ENCODE results near the gene PDE8A. TPM values are rescaled to one million over a fixed set of nuclear protein-coding genes. Genes with fewer than 3 reads are reported as not detected.

PDE8A gene
- total and polyA plus RNA-seq, 2 experiments from 2014 or later: 15.3 to 26.0 TPM

DNA sequence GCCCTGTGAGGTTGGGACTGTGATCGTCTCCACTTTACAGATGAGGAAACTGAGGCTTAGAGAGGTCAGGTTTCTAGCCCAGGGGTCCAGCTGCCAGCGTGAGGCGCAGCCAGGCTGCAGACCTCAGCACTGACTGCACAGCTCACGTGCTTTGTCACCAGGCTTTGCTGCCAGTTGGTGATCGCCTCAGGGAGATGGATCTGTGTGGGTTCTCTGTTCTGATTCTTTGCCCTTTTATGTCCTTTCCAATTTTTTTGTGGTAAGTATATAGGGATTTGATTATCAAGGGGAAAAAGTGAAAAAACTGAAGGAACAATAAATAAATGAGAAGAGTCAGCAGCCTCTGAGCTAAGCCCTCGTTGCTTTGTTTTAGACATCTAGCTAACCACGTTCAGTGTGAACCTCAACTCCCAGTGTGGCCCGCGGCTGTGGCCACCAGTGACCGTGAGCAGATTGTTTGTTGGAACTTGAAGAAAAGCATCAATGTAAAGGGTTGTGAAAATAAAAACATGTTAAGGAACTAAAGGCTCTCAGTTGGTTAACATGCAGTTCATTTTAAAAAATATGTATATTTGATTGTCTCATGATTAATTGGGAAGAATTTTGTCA, 117.6 kb downstream of the PDE8A start:
- H3K27me3 ChIP-seq: no peaks in the 10 kb centered on the region
- H3K9me3 ChIP-seq (ENCODE audit: low read depth): no peaks in the 10 kb centered on the region
- 89% methylated on average over 10 of the region's 10 CpGs for WGBS (ENCODE audit: low lambda C conversion rate, missing lambda C conversion rate)
- no peak overlapping the region for H3K4me2 ChIP-seq
- TF ChIP-seq, protein P1, sequence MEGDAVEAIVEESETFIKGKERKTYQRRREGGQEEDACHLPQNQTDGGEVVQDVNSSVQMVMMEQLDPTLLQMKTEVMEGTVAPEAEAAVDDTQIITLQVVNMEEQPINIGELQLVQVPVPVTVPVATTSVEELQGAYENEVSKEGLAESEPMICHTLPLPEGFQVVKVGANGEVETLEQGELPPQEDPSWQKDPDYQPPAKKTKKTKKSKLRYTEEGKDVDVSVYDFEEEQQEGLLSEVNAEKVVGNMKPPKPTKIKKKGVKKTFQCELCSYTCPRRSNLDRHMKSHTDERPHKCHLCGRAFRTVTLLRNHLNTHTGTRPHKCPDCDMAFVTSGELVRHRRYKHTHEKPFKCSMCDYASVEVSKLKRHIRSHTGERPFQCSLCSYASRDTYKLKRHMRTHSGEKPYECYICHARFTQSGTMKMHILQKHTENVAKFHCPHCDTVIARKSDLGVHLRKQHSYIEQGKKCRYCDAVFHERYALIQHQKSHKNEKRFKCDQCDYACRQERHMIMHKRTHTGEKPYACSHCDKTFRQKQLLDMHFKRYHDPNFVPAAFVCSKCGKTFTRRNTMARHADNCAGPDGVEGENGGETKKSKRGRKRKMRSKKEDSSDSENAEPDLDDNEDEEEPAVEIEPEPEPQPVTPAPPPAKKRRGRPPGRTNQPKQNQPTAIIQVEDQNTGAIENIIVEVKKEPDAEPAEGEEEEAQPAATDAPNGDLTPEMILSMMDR (IDR thresholded peaks at IDR 0.05; ENCODE audit: poor library complexity): no peak
- TF ChIP-seq EZH2phosphoT487 (IDR thresholded peaks at IDR 0.05; ENCODE audit: low read depth, severe bottlenecking, unreplicated experiment) (no peak), EZH2 (IDR thresholded peaks at IDR 0.05; ENCODE audit: borderline replicate concordance) (no peak)
- no peak overlapping the region for H3K4me3 ChIP-seq
- no peak overlapping the region for H2AFZ ChIP-seq
- H3K79me2 ChIP-seq: no peaks in the 10 kb centered on the region
- no peak overlapping the region for H3K27ac ChIP-seq
- H3K4me1 ChIP-seq (ENCODE audit: insufficient read depth): peaks cover 5% of the 10 kb centered on the region
- DNase-seq (ENCODE audit: low spot score): no peak
- no peaks in the 10 kb centered on the region for H3K9me2 ChIP-seq (replicated peaks; ENCODE audit: insufficient read depth)
- no peaks in the 10 kb centered on the region for H3K36me3 ChIP-seq (replicated peaks; ENCODE audit: insufficient read depth, low read depth)
- H4K20me1 ChIP-seq (ENCODE audit: insufficient read depth, poor library complexity, severe bottlenecking): no peaks in the 10 kb centered on the region

GRCh38 chr15:85100186-85100937, 118.7 kb downstream of the PDE8A start:
- TF ChIP-seq EZH2phosphoT487 (IDR thresholded peaks at IDR 0.05; ENCODE audit: low read depth, severe bottlenecking, unreplicated experiment): no peak
- TF ChIP-seq, protein P1 (IDR thresholded peaks at IDR 0.05; ENCODE audit: poor library complexity): no peak
- TF ChIP-seq EZH2 (IDR thresholded peaks at IDR 0.05; ENCODE audit: borderline replicate concordance): no peak
- no peaks in the 10 kb centered on the region for H3K9me2 ChIP-seq (replicated peaks; ENCODE audit: insufficient read depth)
- no peak overlapping the region for H2AFZ ChIP-seq
- no peaks in the 10 kb centered on the region for H3K36me3 ChIP-seq (replicated peaks; ENCODE audit: insufficient read depth, low read depth)
- H3K27ac ChIP-seq: no peak overlapping the region
- no peak overlapping the region for H3K4me3 ChIP-seq
- WGBS (ENCODE audit: low lambda C conversion rate, missing lambda C conversion rate): 82% methylated on average over 10 of the region's 10 CpGs
- H3K79me2 ChIP-seq: no peaks in the 10 kb centered on the region
- no peak for DNase-seq (ENCODE audit: low spot score)
- no peaks in the 10 kb centered on the region for H3K27me3 ChIP-seq
- no peaks in the 10 kb centered on the region for H4K20me1 ChIP-seq (ENCODE audit: insufficient read depth, poor library complexity, severe bottlenecking)
- peaks cover 5% of the 10 kb centered on the region for H3K4me1 ChIP-seq (ENCODE audit: insufficient read depth)
- H3K9me3 ChIP-seq (ENCODE audit: low read depth): no peaks in the 10 kb centered on the region
- no peak overlapping the region for H3K4me2 ChIP-seq

DNA sequence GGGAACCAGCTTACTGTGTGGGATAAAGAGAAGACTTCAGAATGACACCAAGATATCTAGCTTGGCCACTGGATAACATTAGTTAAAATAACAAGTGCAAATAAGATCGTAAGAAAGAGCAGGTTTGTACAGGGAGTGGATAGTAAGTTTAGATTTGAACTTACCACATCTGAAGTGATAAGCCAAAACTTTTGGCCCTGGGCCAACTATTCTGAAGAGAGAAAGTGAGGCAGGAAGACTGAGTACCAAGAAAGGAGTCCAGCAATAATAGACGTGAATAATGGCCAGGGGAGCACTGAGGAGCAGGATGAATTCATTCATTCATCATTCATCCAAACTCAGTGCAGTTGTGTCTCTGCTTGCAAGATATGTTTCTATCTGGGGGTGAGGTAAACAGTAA, 122.9 kb downstream of the PDE8A start:
- H3K79me2 ChIP-seq: no peaks in the 10 kb centered on the region
- no peak overlapping the region for H3K27ac ChIP-seq
- no peak for DNase-seq (ENCODE audit: low spot score)
- H3K4me2 ChIP-seq: no peak overlapping the region
- H3K9me3 ChIP-seq (ENCODE audit: low read depth): no peaks in the 10 kb centered on the region
- no peaks in the 10 kb centered on the region for H3K36me3 ChIP-seq (replicated peaks; ENCODE audit: insufficient read depth, low read depth)
- H2AFZ ChIP-seq: no peak overlapping the region
- no peaks in the 10 kb centered on the region for H4K20me1 ChIP-seq (ENCODE audit: insufficient read depth, poor library complexity, severe bottlenecking)
- no peaks in the 10 kb centered on the region for H3K4me1 ChIP-seq (ENCODE audit: insufficient read depth)
- WGBS (ENCODE audit: low lambda C conversion rate, missing lambda C conversion rate): 91% methylated on average over 2 of the region's 2 CpGs
- TF ChIP-seq EZH2phosphoT487 (IDR thresholded peaks at IDR 0.05; ENCODE audit: low read depth, severe bottlenecking, unreplicated experiment) (no peak), EZH2 (IDR thresholded peaks at IDR 0.05; ENCODE audit: borderline replicate concordance) (no peak)
- TF ChIP-seq, protein P1 (IDR thresholded peaks at IDR 0.05; ENCODE audit: poor library complexity): no peak
- H3K4me3 ChIP-seq: no peak overlapping the region
- no peaks in the 10 kb centered on the region for H3K9me2 ChIP-seq (replicated peaks; ENCODE audit: insufficient read depth)
- H3K27me3 ChIP-seq: no peaks in the 10 kb centered on the region
